ENCODE data around the gene SHOX.

GRCh38 chrX:653306-653705, 22.7 kb downstream of the SHOX start:
- TF ChIP-seq SIN3A (IDR thresholded peaks at IDR 0.05; ENCODE audit: low read depth, low read length) (no peak), JUNB (IDR thresholded peaks at IDR 0.05) (no peak), BHLHE40 (IDR thresholded peaks at IDR 0.05; ENCODE audit: borderline replicate concordance in 1 of 2, low read depth in 2 of 2, low read length in 1 of 2) (no peak)

All from GM12878 (cell line).